GM19035 (cell line): Measurements from ENCODE around the gene CABP4.
"Not testable (repeated sequence)": the region's sequence is repeated elsewhere in the genome, so short reads cannot be mapped to it uniquely, and the experiment has no call there.

Experiments used
- ATAC-seq: cut with Tn5 transposase; IDR thresholded peaks from one replicate; pipeline ENCODE4 v1.9.1; 2021; ENCODE audit not compliant: unreplicated experiment

CABP4 gene

DNA sequence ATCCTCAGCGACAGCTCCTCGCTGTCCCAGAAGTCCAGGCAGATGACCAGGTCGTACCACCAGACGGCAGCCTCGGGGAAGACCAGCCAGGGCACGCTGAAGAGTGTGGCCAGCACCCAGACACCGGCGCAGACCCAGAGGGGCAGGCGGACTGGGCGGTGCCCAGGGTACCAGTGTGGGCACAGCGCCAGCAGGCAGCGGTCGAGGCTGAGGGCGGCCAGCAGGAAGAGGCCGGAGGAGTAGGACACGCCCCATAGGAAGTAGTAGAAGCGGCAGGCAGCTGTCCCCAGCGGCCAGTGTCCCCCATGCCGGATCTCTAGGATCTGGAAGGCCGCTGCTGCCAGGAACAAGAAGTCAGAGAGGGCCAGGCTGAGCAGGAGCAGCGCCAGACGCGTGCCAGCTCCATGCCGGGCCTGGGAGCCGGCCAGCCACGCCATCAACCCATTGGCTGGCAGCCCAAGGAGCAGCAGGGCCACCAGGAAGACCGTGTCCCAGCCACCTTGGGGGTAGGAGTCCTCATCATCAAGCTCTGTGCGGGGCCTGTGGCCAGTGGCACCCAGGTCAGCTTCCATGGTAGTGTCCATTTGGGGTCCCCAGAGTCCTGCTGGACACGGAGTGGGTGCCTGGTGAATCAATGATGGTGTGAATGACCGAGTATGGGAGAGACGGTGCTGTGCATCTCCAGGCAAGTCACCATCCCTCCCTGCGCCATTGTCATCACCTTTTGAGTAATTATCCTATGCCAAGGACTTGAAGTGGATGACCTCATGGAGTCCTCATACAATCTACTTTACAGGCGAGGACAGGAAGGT, 2.8 kb upstream of the CABP4 start, which contains the start of gene GPR152:
TSS of gene GPR152 (minus strand) at position 589 of the 812 bp plus-strand sequence. CDS start at position 584, 5 bp downstream.
- ATAC-seq: no peak

GRCh38 chr11:67453816-67454732, 1.1 kb upstream of the CABP4 start:
- ATAC-seq: no peak

DNA sequence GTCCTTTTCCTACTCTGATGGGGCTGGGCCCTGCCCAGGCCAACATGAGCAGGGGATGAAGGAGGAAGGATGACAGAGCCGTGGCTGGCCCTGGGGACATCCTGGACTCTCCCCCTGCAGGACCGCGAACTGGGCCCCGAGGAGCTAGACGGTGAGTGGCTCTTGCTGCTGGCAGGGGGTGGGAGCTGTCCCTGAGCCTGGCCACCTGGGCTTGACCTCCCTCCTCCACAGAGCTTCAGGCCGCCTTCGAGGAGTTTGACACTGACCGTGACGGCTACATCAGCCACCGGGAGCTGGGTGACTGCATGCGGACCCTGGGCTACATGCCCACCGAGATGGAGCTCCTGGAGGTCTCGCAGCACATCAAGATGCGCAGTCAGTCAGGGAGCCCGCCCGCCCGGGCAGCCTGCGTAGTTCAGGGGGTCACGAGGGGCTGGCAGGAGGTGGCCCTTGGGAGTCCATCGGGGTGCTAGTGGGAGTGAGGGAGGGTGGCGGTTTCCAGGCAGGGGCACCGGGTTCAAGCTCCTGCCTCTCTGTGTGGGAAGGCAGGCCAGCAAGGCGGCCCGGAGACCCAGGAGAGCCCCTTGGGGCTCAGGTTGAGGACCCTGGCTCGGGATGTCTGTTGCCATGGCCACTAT, 1.0 kb downstream of the CABP4 start:
- ATAC-seq: no peak

DNA sequence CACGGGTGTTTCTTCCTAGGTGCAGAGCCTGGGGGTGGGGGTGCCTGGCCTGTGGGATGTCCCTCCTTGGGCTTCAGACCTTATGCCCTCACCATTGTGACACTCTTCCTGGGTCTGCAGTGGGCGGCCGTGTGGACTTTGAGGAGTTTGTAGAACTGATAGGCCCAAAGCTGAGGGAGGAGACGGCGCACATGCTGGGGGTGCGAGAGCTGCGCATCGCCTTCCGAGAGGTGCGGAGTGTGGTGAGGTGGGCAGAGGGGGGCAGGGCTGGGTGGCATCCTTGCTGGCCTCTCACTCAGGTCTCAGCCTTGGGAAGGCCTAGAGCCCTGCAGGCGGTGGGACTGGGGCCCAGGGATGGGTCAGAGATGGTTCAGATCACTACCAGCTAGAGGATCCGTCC, 2.3 kb downstream of the CABP4 start:
- ATAC-seq: no peak

- ATAC-seq: no peak
Observed at GRCh38 chr11:67458266-67458665, 3.1 kb downstream of the CABP4 start.

DNA sequence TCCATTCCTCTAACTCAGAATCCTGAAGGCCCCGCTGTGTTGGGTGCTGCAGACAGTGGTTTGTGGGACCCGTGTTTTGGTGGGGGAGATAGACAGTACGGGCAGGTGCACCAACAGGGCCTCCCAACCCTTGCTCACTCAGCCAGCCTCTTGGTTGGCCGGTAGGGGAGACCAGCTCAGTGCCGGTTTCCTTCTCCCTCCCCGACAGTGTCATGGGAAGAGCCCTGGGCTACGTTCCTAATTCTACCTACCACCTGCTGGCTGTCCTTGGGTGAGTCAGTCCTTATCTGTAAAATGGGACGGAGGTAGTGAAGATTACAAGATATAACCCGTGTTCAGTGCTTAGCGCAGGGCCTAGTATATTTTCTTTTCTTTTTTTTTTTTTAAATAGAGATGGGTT, 8.0 kb downstream of the CABP4 start:
- no peak for ATAC-seq

DNA sequence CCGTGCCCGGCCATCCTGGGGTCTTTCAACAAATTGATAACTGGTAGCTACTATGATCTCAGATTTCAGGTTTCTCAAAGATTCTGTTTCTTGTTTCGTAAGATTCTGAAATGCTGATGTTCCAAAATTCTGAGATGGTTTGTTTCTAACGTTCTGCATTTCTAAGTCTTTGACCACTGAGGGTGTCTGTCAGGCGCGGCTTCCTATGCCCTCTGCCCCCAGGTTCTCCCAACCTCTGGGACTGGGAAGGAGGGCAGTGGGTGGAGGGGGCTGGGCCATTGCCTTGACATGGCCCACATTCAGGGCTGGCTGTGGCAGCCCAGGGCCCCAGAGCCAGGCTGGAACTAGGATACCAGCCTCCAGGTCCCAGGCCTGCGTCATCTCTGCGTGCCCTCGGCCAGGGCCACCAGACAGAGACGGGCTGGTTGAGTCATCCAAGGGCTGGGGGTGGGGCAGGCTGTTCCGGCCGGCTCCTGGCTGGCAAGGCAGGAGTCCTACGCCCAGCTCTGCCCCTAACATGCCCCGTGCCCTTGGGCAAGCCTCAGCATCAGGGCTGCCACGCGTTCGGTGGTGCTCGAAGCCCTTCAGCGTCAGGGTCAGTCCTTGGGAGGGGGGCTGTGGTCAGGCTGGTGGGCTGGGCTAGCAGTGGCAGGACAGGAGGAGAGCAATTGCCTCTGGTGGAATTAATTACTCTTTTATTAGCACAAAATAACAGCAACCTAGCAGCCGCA, 8.7 kb downstream of the CABP4 start:
- no peak for ATAC-seq

GRCh38 chr11:67464411-67465188, 9.4 kb downstream of the CABP4 start:
- ATAC-seq: peak; percentile 49

GRCh38 chr11:67465189-67465510, 10.0 kb downstream of the CABP4 start:
- no peak for ATAC-seq

DNA sequence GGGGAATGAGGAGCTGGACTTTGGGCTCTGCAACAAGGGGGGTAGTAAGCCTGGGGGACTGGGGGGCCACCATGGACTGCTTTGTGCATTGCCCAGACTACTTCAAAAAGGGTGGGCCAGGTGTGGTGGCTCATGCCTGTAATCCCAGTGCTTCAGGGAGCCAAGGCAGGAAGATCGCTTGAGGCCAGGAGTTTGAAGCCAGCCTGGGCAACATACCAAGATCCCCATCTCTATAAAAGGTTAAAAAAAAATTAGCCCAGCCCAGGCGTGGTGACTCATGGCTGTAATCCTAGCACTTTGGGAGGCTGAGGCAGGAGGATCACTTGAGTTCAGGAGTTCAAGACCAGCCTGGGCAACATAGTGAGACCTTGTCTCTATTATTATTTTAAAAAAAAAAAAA, 10.4 kb downstream of the CABP4 start:
- ATAC-seq: not testable (repeated sequence)

DNA sequence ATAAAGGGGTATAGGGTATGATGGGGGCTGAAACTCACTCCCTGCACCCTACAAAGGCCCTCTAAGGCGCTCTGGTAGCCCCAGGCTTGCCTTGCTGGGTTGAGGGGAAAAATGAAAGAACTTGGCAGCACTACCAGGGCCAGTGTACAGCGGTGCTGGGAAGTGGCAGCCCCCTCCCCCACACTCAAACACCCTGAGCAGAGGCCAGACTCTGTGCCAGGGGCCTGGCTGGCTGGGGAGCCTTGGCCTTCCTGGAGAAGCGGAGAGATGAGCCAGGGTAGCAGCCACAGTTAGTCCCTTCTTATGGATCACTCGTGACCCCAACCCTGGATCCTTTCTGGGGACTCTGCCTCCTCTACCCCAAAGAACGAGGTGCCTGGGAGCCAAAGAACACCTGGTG, 11.2 kb downstream of the CABP4 start:
- no peak for ATAC-seq

DNA sequence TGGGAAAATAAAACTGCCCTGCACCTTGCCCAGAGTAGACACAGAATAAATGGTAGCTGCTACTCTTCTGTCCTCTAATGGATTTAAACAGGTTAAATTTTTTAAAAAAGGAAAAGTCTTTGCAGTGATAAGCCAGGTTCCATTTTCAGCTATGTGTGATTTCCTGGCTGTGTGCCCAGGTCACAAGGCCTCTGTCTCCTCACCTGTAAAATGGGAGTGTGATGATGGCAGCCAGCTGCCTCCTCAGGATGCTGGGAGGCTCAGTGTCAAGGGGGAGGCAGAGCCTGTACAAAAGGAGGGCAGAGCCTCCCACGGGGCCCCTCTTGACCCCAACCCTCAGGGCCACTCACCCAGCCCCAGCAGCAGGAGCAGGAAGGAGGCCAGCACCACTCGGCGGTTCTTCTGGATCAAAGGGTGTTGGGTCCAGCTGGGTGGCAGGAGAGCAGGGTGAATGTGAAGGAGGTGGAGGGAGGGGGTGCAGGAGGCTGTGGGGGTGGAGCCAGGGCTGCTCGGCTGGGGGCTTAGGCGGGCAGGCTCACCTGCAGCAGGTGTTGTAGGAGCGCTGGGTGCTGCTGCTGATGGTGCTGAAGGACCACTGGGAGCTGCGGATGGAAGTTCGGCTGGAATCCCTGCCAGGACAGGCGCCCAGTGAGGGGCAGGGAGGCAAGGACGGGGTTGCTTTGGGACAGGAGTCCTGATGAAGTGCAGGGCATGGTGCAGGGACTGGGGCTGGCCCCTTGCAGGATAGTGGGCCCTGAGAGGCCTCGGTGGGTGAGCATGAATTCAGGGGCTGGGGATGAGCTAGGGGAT, 12.0 kb downstream of the CABP4 start:
- ATAC-seq: no peak

- ATAC-seq: no peak
Observed at GRCh38 chr11:67468056-67468455, 12.9 kb downstream of the CABP4 start.

- no peak for ATAC-seq
Observed at GRCh38 chr11:67468456-67468758, 13.3 kb downstream of the CABP4 start.

DNA sequence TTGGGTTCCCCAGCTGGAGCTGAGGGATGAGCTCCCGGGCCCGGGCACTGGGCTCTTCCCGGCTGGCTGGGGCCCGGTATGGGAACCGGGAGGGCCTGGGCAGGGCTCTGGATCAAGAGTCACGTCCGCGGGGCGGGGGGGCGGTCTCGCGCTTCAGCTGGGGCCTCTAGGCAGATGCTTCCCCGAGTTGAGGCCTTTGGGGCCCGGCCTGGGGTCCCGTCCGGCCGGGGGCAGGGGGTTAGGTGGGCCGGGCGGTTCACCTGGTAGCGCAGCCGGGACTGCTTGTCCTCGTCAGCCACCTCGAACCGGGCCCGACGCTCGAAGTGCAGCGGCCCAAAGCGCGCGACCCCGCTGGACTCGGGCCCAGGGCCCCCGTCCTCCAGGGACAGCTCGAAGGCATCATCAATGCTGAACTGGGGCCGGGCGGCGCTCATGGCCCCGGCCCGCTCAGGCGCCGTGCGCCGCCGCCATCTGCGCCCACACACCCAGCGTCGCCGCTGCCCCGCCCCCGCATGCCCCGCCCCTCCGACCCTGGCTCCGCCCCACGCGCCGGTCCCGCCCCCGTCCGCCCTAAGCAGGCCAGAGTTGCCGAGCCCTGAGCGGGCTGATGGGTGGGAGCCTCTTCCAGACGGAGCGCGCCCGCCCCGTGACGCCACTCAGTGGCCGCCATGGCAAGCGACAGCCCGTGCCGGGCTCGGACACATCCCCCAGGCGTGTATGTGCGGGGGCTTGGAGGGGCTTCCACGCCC, 13.8 kb downstream of the CABP4 start, which contains the start of gene TMEM134:
TSS of gene TMEM134 (minus strand) at position 493 of the 749 bp plus-strand sequence. CDS start at position 434, 59 bp downstream.
- peak; percentile 73 for ATAC-seq

- ATAC-seq: no peak
Observed at GRCh38 chr11:67469508-67469811, 14.3 kb downstream of the CABP4 start.

DNA sequence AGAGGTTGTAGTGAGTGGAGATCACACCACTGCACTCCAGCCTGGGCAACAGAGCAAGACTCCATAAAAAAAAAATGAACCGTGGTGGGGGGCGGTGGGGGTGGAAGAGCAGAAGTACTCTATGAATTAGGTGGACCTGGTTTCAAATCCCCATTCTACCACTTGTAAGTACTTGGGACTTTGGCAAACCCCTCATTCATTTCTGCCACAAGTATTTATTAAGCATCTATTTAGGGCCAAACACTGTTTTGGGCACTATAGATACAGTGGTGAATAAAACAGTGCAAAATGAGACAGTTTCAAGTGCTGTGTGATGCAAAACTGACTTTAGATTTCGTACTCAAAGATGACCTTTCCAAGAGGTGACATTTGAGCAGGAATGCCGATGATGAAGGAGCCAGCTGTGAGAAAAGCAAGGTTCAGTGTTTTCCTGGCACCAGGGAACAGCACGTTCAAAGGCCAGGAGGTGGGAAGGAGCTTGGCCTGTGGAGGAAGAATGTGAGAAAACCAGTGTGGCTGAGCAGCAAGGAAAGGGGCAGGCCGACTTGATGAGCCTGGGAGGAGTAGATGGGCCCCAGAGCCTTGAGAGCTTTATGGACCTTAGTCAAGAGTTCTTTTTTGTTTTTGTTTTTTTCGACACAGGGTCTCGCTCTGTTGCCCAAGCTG, 15.3 kb downstream of the CABP4 start:
- no peak for ATAC-seq

DNA sequence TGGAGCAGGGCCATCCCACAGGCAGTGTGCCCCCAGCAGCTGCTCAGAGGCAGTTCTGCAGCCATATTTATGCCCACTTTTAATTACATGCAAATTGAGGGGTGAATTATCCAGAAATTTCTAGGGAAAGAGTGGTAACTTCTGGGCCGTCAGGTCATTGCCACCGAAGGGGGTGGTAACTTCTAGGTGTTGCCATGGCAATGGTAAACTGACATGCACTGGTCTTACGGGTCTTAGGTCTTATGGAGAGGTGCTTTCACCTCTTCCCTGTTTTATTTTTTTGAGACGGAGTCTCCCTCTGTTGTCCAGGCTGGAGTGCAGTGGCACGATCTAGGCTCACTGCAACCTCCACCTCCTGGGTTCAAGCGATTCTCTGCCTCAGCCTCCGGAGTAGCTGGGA, 17.7 kb downstream of the CABP4 start:
- no peak for ATAC-seq
